T47D (cell line): ENCODE data around the gene CEP295NL.
"Not testable (repeated sequence)": the region's sequence is repeated elsewhere in the genome, so short reads cannot be mapped to it uniquely, and the experiment has no call there.

ENCODE experiments used
- DNase-seq, 2 experiments: peaks; one replicate each; pipeline versions ENCODE4 v3.0.0 to v3.0.0-alpha.2; 2011 to 2012; ENCODE audit warnings: low read depth in 1 of 2, low spot score in 1 of 2
- JUND ChIP-seq: IDR thresholded peaks from 2 replicates; pipeline ENCODE4 v1.6.1; 2012; ENCODE audit warnings: low read depth
- in situ Hi-C: cut with HindIII; loops from 2 replicates; pipeline ENCODE4 v1.10.0; 2016; ENCODE audit warnings: low sequenced_read_pairs, low pct_unique_long_range_greater_than_20kb

Gene CEP295NL

GRCh38 chr17:78910497-78911284 lies 7.7 kb upstream of the CEP295NL start:
- in situ Hi-C loops: no loop called here
- no peak for DNase-seq
- TF ChIP-seq JUND: no peak

DNA sequence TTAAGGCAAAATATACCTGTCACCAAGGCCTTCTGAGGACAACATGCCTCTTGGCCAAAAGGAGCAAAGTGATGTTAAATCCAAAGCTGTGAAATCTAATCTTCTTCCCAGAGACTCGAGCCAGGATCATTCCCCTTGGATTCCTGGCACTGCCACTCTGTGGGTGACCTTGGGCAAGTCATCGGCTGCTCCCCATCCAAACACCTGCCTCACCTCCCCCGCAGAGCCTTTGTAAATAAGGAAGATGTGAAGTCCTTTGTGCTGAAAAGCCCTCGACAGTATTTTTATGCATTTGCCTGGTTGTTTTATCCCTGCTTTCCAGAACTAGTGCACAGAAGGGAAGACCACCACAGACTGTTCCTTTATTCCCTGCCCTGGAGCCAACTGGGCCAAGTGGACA lies 5.4 kb upstream of the CEP295NL start:
- no peak for TF ChIP-seq JUND
- in situ Hi-C loops: no loop called here
- DNase-seq: no peak

DNA sequence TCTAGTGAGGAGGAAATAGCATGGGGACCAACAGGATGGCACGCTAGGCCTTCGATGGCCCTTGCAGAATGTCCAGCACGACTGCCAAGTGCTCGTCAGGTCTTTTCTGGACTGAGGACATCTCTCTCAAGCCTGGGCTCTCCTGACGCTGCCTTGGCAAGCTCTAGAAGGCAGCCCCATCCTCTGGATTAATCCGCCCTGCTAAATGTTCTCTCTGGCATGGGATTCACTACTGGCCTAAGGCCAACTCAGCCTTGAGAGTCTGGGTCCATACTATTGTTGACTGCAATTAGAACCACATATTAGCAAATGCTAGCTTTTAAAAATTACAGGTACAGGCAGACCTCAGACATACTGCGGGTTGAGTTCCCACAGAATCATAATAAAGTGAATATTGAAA lies 2.5 kb upstream of the CEP295NL start:
- DNase-seq: no peak
- TF ChIP-seq JUND: no peak
- in situ Hi-C loops: no loop called here

DNA sequence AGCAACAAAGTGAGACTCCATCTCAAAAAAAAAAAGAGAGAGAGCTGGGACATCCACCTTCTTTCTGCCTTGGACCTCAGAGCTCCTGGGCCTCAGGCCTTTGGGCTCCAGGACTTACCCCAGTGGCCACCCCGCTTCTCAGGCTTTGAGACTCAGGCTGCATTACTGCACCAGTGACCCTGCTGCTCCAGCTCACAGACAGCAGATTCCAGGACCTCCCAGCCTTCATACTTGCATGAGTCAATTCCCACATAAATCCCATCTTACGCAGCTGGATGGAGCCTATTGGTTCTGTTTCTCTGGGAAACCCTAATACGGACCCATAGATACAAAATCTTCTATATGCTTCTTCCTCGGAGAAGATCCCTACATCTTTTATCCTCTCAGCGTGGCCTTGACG lies 2.1 kb upstream of the CEP295NL start:
- no peak for DNase-seq
- in situ Hi-C loops: no loop called here
- TF ChIP-seq JUND: no peak

DNA sequence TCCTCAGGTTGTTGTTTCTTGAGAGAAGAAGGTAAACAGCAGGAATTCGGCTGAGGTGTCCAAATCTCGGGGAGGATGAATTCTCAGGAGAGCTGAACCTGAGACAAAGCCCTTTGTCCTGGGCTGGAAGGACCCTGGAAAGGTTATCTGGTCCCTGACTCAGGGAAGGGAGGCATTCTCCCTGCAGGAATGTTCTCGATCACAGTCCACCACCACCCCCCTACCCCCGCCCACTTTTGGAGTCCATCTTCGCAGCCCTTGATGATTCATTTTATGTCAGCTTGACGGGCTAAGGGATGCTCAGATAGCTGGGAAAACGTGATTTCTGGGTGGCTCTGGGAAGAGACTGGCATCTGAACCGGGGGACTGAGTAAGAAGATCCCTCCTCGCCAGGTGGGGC lies 1.4 kb upstream of the CEP295NL start:
- TF ChIP-seq JUND: no peak
- no peak for DNase-seq
- in situ Hi-C loops: no loop called here

DNA sequence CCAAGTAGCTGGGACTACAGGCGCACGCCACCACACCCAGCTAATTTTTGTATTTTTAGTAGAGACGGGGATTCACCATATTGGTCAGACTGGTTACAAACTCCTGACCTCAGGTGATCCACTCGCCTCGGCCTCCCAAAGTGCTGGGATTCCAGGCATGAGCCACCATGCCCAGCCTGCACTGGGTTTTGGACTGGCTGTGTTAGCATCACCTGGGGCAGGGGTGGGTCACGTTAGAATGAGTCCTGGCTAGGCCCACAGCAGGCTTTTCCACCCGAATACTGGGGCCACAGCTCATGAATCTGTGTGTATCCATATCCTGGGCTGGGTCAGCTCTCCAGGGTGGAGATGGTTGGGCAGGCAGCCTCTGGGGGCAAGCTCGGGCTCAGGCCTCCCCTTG lies 770 bp downstream of the CEP295NL start:
- DNase-seq, in situ Hi-C loops: not testable (repeated sequence)

GRCh38 chr17:78901806-78902205 lies 1.2 kb downstream of the CEP295NL start:
- no peak for DNase-seq
- in situ Hi-C loops: no loop called here
- TF ChIP-seq JUND: no peak

DNA sequence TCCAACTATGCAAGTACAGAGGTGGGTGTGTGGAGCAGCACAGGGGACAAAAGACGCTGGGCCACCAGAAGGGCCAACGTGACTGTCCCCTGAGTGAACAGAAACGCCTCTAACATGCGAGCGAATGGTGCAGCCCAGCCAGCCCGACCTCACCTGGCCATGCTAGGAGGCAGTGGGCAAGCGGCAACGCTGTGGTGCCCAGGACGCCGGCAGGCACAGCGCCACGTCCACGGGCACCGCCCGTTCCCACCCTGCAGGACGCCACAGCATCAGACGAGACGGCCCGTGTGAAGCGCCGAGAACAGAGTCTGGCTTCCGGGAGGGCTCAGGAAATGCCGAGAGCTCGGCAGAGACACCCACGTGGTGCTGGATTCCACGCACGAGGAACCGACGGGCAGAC lies 2.2 kb downstream of the CEP295NL start:
- no peak for TF ChIP-seq JUND
- no peak for DNase-seq
- in situ Hi-C loops: no loop called here

- no peak for TF ChIP-seq JUND
- in situ Hi-C loops: no loop called here
- peak; percentile 77 to 88 for DNase-seq
Observed at GRCh38 chr17:78899361-78900260, 3.4 kb downstream of the CEP295NL start.

- in situ Hi-C loops: no loop called here
- no peak for TF ChIP-seq JUND
- DNase-seq: no peak
Observed at GRCh38 chr17:78898947-78899346, 4.1 kb downstream of the CEP295NL start.

DNA sequence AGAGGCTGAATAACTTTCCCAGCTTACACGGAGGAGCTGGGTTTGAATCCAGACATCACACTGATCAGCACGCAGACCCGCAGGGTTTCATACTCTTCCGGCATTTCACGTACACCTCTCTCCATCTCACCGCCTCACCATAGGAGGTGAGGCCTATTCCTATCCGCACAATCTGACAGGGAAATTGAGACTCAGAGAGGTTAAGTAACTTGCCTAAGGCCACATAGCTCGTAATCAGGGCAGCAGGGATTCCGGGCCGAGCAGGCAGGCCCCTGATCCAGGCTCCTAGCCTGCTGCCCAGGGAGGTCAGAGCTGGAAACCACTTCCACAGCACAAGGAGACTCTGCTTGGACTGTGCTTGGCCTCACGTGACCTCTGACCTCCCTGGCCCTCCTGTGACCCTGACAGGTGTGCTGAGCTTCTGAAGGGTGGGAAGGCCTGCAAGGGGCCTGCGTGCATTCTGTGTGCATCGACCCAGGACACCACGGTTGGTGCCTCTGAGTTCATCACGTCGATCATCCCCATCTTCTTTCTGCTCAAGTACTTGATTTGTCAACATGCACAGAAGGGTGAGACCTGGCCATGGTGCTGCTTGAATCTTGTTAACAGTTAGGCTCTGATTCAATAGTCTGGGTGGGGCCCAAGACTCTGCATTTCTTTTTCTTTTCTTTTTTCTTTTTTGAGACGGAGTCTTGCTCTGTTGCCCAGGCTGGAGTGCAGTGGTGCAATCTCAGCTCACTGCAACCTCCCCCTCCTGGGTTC lies 4.7 kb downstream of the CEP295NL start:
- no peak for TF ChIP-seq JUND
- in situ Hi-C loops: no loop called here
- DNase-seq: peak in 1 of 2 experiments; percentile 26

GRCh38 chr17:78897664-78898047 lies 5.3 kb downstream of the CEP295NL start:
- in situ Hi-C loops: no loop called here
- TF ChIP-seq JUND: no peak
- DNase-seq: no peak
